Astrocyte (in vitro differentiated cells and primary cell): ENCODE measurements around the gene SRD5A1. TPM values are rescaled to one million over a fixed set of nuclear protein-coding genes. Genes with fewer than 3 reads are reported as not detected.

Source experiments
- DNase-seq: peaks from one replicate; pipeline ENCODE4 v3.0.0-alpha.2; 2010; ENCODE audit warnings: low read depth
- FAIRE-seq: peaks from 2 replicates; lab custom pipeline; 2011; peaks lifted over from hg19 to GRCh38; lab: Jason Lieb, UNC
- H2AFZ ChIP-seq: 2 replicates; pipeline ENCODE4 v1.6.0; 2012; ENCODE audit warnings: low read depth, low read length, inconsistent platforms
- H3K27ac ChIP-seq: 2 replicates; pipeline ENCODE4 v1.5.1; 2011; ENCODE audit warnings: low read depth, low read length, inconsistent platforms
- H3K27me3 ChIP-seq: 2 replicates; pipeline ENCODE4 v1.6.0; 2011; ENCODE audit warnings: low read length, inconsistent platforms; ENCODE audit not compliant: insufficient read depth
- H3K36me3 ChIP-seq: 2 replicates; pipeline ENCODE4 v1.5.1; 2011; ENCODE audit warnings: low read length, inconsistent platforms; ENCODE audit not compliant: insufficient read depth
- H3K4me1 ChIP-seq: 2 replicates; pipeline ENCODE4 v1.5.1; 2011; ENCODE audit warnings: low read length, inconsistent platforms; ENCODE audit not compliant: insufficient read depth
- H3K4me2 ChIP-seq: 2 replicates; pipeline ENCODE4 v1.6.0; 2012; ENCODE audit warnings: low read length, inconsistent platforms
- H3K4me3 ChIP-seq: 2 replicates; pipeline ENCODE4 v1.5.1; 2011; ENCODE audit warnings: low read depth, mild to moderate bottlenecking, low read length, inconsistent platforms; ENCODE audit not compliant: insufficient read depth
- H3K79me2 ChIP-seq: 2 replicates; pipeline ENCODE4 v1.6.0; 2012; ENCODE audit warnings: mild to moderate bottlenecking, low read length, inconsistent platforms; ENCODE audit not compliant: insufficient read depth
- H3K9ac ChIP-seq: 2 replicates; pipeline ENCODE4 v1.6.0; 2012; ENCODE audit warnings: mild to moderate bottlenecking, low read length, inconsistent platforms
- H3K9me3 ChIP-seq: 2 replicates; pipeline ENCODE4 v1.5.1; 2012; ENCODE audit warnings: low read depth, mild to moderate bottlenecking, low read length, inconsistent platforms; ENCODE audit not compliant: insufficient read depth
- H4K20me1 ChIP-seq: 2 replicates; pipeline ENCODE4 v1.6.0; 2012; ENCODE audit warnings: low read length, inconsistent platforms; ENCODE audit not compliant: insufficient read depth
- H3K27ac Mint-ChIP-seq: one replicate; pipeline ENCODE4 v1.8.0; 2021; ENCODE audit warnings: mild to moderate bottlenecking, mixed read lengths; ENCODE audit not compliant: unreplicated experiment
- H3K27me3 Mint-ChIP-seq: one replicate; pipeline ENCODE4 v1.8.0; 2021; ENCODE audit warnings: low read depth, mixed read lengths; ENCODE audit not compliant: unreplicated experiment
- H3K36me3 Mint-ChIP-seq: one replicate; pipeline ENCODE4 v1.8.0; 2021; ENCODE audit warnings: low read depth, mixed read lengths; ENCODE audit not compliant: unreplicated experiment
- H3K4me1 Mint-ChIP-seq: one replicate; pipeline ENCODE4 v1.8.0; 2021; ENCODE audit warnings: low read depth, mixed read lengths; ENCODE audit not compliant: unreplicated experiment
- H3K4me3 Mint-ChIP-seq: one replicate; pipeline ENCODE4 v1.8.0; 2021; ENCODE audit warnings: mild to moderate bottlenecking, moderate library complexity, mixed read lengths; ENCODE audit not compliant: unreplicated experiment
- H3K9me3 Mint-ChIP-seq: one replicate; pipeline ENCODE4 v1.8.0; 2021; ENCODE audit warnings: mild to moderate bottlenecking, mixed read lengths; ENCODE audit not compliant: unreplicated experiment
- EZH2 ChIP-seq: IDR thresholded peaks from 2 replicates; pipeline ENCODE4 v1.6.1; 2012; ENCODE audit warnings: mild to moderate bottlenecking, low read length, inconsistent platforms; ENCODE audit not compliant: insufficient read depth
- total RNA-seq: library from RNA; stranded (reverse); gene quantifications from 2 replicates; pipeline ENCODE4 v1.2.1, GENCODE V29; 2021
- TF ChIP-seq, protein P1 (sequence below): IDR thresholded peaks from 2 replicates; pipeline ENCODE4 v1.5.1; 2011; ENCODE audit warnings: low read depth, mild to moderate bottlenecking, inconsistent platforms, low read length, moderate library complexity; ENCODE audit not compliant: insufficient read depth

Gene SRD5A1
- total RNA-seq, 1 donor from 2014 or later: 27.6 TPM

DNA sequence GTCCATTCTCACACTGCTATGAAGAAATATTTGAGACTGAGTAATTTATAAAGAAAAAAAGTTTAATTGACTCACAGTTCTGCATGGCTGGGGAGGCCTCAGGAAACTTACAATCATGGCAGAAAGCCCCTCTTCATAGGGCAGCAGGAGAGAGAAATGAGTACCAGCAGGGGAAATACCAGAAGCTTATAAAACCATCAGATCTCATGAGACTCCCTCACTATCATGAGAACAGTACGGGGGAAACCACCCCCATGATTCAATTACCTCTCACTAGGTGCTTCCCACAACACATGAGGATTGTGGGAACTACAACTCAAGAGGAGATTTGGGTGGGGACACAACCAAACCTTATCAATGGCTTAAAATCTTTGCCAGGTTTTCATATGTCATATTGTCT, 59.7 kb downstream of the SRD5A1 start:
- H3K4me3 ChIP-seq: no peak overlapping the region
- Mint-ChIP-seq H3K4me1 (peaks cover 2% of the 10 kb centered on the region), H3K27me3 (peaks cover 3% of the 10 kb centered on the region), H3K4me3 (no peak overlapping the region), H3K9me3 (no peaks in the 10 kb centered on the region), H3K27ac (no peak overlapping the region), H3K36me3 (no peaks in the 10 kb centered on the region)
- H3K9me3 ChIP-seq: no peaks in the 10 kb centered on the region
- DNase-seq (no peak), FAIRE-seq (no peak)
- H3K27me3 ChIP-seq: no peaks in the 10 kb centered on the region
- H2AFZ ChIP-seq: no peak overlapping the region
- no peak overlapping the region for H3K4me2 ChIP-seq
- H3K27ac ChIP-seq: no peak overlapping the region
- H3K9ac ChIP-seq: no peak overlapping the region
- no peaks in the 10 kb centered on the region for H3K4me1 ChIP-seq
- no peaks in the 10 kb centered on the region for H3K79me2 ChIP-seq
- H4K20me1 ChIP-seq: no peaks in the 10 kb centered on the region
- H3K36me3 ChIP-seq: no peaks in the 10 kb centered on the region
- TF ChIP-seq, protein P1, sequence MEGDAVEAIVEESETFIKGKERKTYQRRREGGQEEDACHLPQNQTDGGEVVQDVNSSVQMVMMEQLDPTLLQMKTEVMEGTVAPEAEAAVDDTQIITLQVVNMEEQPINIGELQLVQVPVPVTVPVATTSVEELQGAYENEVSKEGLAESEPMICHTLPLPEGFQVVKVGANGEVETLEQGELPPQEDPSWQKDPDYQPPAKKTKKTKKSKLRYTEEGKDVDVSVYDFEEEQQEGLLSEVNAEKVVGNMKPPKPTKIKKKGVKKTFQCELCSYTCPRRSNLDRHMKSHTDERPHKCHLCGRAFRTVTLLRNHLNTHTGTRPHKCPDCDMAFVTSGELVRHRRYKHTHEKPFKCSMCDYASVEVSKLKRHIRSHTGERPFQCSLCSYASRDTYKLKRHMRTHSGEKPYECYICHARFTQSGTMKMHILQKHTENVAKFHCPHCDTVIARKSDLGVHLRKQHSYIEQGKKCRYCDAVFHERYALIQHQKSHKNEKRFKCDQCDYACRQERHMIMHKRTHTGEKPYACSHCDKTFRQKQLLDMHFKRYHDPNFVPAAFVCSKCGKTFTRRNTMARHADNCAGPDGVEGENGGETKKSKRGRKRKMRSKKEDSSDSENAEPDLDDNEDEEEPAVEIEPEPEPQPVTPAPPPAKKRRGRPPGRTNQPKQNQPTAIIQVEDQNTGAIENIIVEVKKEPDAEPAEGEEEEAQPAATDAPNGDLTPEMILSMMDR: no peak
- TF ChIP-seq EZH2: no peak

DNA sequence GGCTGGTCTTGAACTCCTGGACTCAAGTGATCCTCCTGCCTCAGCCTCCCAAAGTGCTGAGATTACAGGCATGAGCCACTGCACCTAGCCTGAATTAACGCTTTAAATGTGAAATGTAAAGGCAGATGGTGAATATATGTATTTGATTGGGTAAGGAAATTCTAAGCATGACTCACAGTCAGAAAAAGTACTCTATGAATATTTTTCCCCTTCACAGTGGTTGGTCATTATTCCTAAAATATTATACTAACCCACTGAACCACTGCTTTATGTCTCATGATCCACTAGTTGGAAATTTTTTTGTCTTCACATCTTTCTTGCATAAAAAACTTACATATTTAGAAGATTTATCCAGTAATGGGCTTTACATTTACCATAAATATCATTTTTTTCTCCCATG, 65.5 kb downstream of the SRD5A1 start:
- no peaks in the 10 kb centered on the region for H3K36me3 Mint-ChIP-seq

DNA sequence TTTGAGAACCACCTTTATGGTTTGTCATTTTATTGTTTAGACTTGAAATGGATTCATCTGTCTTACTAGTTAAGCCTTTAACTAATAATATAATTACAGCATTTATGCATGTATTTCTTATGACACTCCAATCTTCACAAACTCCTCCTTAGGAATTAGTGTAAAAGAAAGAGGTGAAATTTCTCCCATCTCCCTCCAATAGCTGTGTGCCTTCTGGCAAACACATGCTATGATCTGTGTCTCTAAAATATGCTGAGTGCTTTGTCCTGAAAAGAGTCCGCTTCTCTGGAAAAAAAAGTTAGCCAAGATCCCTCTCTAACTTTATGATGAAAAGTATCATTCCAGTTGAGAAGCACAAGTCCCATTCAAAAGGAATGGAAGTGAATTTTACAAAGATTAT, 66.1 kb downstream of the SRD5A1 start:
- Mint-ChIP-seq H3K27ac (no peak overlapping the region), H3K4me1 (peaks cover 14% of the 10 kb centered on the region), H3K36me3 (no peaks in the 10 kb centered on the region), H3K27me3 (no peaks in the 10 kb centered on the region), H3K9me3 (peaks cover 2% of the 10 kb centered on the region), H3K4me3 (no peak overlapping the region)
- no peak for TF ChIP-seq EZH2
- TF ChIP-seq, protein P1: no peak
- no peak overlapping the region for H3K4me2 ChIP-seq
- no peak overlapping the region for H3K4me3 ChIP-seq
- H3K4me1 ChIP-seq: peaks cover 20% of the 10 kb centered on the region
- H3K79me2 ChIP-seq: no peaks in the 10 kb centered on the region
- no peak for DNase-seq
- no peak for FAIRE-seq
- H3K27ac ChIP-seq: no peak overlapping the region
- no peaks in the 10 kb centered on the region for H3K9me3 ChIP-seq
- H3K9ac ChIP-seq: no peak overlapping the region
- no peaks in the 10 kb centered on the region for H3K36me3 ChIP-seq
- H2AFZ ChIP-seq: no peak overlapping the region
- H4K20me1 ChIP-seq: no peaks in the 10 kb centered on the region
- H3K27me3 ChIP-seq: no peaks in the 10 kb centered on the region

More for the DNA sequence above, 65.5 kb downstream of the SRD5A1 start:
- H3K27me3 Mint-ChIP-seq: no peaks in the 10 kb centered on the region
- FAIRE-seq (no peak), DNase-seq (no peak)
- no peak overlapping the region for H3K27ac Mint-ChIP-seq
- Histone ChIP-seq H4K20me1 (no peaks in the 10 kb centered on the region), H3K27me3 (no peaks in the 10 kb centered on the region), H3K79me2 (no peaks in the 10 kb centered on the region), H3K9ac (no peak overlapping the region), H3K4me2 (no peak overlapping the region), H3K36me3 (no peaks in the 10 kb centered on the region), H2AFZ (no peak overlapping the region), H3K4me3 (no peak overlapping the region), H3K27ac (no peak overlapping the region), H3K4me1 (peaks cover 14% of the 10 kb centered on the region), H3K9me3 (no peaks in the 10 kb centered on the region)
- peaks cover 2% of the 10 kb centered on the region for H3K9me3 Mint-ChIP-seq
- H3K4me1 Mint-ChIP-seq: peaks cover 8% of the 10 kb centered on the region
- H3K4me3 Mint-ChIP-seq: no peak overlapping the region
- TF ChIP-seq EZH2: no peak
- TF ChIP-seq, protein P1: no peak
